Mesenchymal stem cell (in vitro differentiated cells and primary cell): ENCODE results near the gene CATSPERZ.

Experiments
- DNase-seq: peaks from one replicate; pipeline ENCODE4 v3.0.0-alpha.2; 2013
- H2AFZ ChIP-seq: one replicate; pipeline ENCODE4 v1.6.1; 2013; ENCODE audit warnings: low read depth, mild to moderate bottlenecking, control low read depth, inconsistent platforms, low read length, moderate library complexity
- H2AK5ac ChIP-seq: 2 replicates; pipeline ENCODE4 v1.6.1; 2013; ENCODE audit warnings: low read length, moderate library complexity, mild to moderate bottlenecking, inconsistent platforms; ENCODE audit not compliant: severe bottlenecking
- H2BK120ac ChIP-seq: one replicate; pipeline ENCODE4 v1.6.1; 2013; ENCODE audit warnings: low read depth, mild to moderate bottlenecking, inconsistent platforms, low read length, moderate library complexity
- H2BK12ac ChIP-seq, 2 experiments: one replicate each; pipeline ENCODE4 v1.6.1; 2013; ENCODE audit warnings: inconsistent platforms in 2 of 2, low read length in 2 of 2, mild to moderate bottlenecking in 2 of 2, moderate library complexity in 2 of 2, control low read depth in 1 of 2
- H2BK15ac ChIP-seq: one replicate; pipeline ENCODE4 v1.6.1; 2013; ENCODE audit warnings: mild to moderate bottlenecking, low read depth, inconsistent platforms; ENCODE audit not compliant: poor library complexity, severe bottlenecking
- H2BK5ac ChIP-seq: 2 replicates; pipeline ENCODE4 v1.6.1; 2013; ENCODE audit warnings: low read depth, mild to moderate bottlenecking, low read length, control low read depth, inconsistent platforms; ENCODE audit not compliant: poor library complexity, severe bottlenecking
- H3K14ac ChIP-seq, 2 experiments: one replicate each; pipeline ENCODE4 v1.6.1; 2013; ENCODE audit warnings: inconsistent platforms in 2 of 2, low read length in 2 of 2, control low read depth in 1 of 2, mild to moderate bottlenecking in 1 of 2, moderate library complexity in 1 of 2
- H3K18ac ChIP-seq, 2 experiments: one replicate each; pipeline ENCODE4 v1.6.1; 2013; ENCODE audit warnings: inconsistent platforms in 2 of 2, low read length in 2 of 2, control low read depth in 1 of 2, low read depth in 1 of 2, mild to moderate bottlenecking in 1 of 2
- H3K23ac ChIP-seq, 2 experiments: one replicate each; pipeline ENCODE4 v1.6.1; 2013; ENCODE audit warnings: inconsistent platforms in 2 of 2, low read length in 2 of 2, mild to moderate bottlenecking in 2 of 2, moderate library complexity in 2 of 2, control low read depth in 1 of 2
- H3K27ac ChIP-seq: 2 replicates; pipeline ENCODE4 v1.5.1; 2013; ENCODE audit warnings: mild to moderate bottlenecking, moderate library complexity, low read length, control low read depth, inconsistent platforms; ENCODE audit not compliant: poor library complexity, severe bottlenecking
- H3K27me3 ChIP-seq, 2 experiments: 2 replicates each; pipeline versions ENCODE4 v1.6.1 to v1.7.0; 2013; ENCODE audit warnings: low read length in 2 of 2, mild to moderate bottlenecking in 2 of 2, moderate library complexity in 2 of 2, control low read depth in 1 of 2, inconsistent platforms in 1 of 2; ENCODE audit not compliant: control insufficient read depth in 1 of 2, insufficient read depth in 1 of 2
- H3K36me3 ChIP-seq, 2 experiments: 2 replicates each; pipeline versions ENCODE4 v1.6.1 to v1.7.0; 2013; ENCODE audit warnings: low read length in 2 of 2, control low read depth in 1 of 2, inconsistent platforms in 1 of 2, low read depth in 1 of 2, mild to moderate bottlenecking in 1 of 2; ENCODE audit not compliant: insufficient read depth in 2 of 2, control insufficient read depth in 1 of 2
- H3K4ac ChIP-seq, 2 experiments: one replicate each; pipeline ENCODE4 v1.6.1; 2013; ENCODE audit warnings: inconsistent platforms in 2 of 2, low read length in 2 of 2, mild to moderate bottlenecking in 2 of 2, moderate library complexity in 2 of 2, control low read depth in 1 of 2, low read depth in 1 of 2
- H3K4me1 ChIP-seq: 2 replicates; pipeline ENCODE4 v1.6.1; 2013; ENCODE audit warnings: low read depth, low read length, control low read depth; ENCODE audit not compliant: control insufficient read depth, insufficient read depth
- H3K4me2 ChIP-seq: 2 replicates; pipeline ENCODE4 v1.6.1; 2013; ENCODE audit warnings: low read length, mild to moderate bottlenecking, inconsistent platforms; ENCODE audit not compliant: poor library complexity, severe bottlenecking
- H3K4me3 ChIP-seq, 2 experiments: 2 replicates each; pipeline versions ENCODE4 v1.5.1 to v1.7.0; 2013; ENCODE audit warnings: low read length in 2 of 2, mild to moderate bottlenecking in 2 of 2, control low read depth in 1 of 2, low read depth in 1 of 2; ENCODE audit not compliant: insufficient read depth in 1 of 2
- H3K79me1 ChIP-seq: replicated peaks from 2 replicates; pipeline ENCODE4 v1.6.1; 2013; ENCODE audit warnings: mild to moderate bottlenecking, control low read depth, low read length, inconsistent platforms; ENCODE audit not compliant: poor library complexity, severe bottlenecking
- H3K9ac ChIP-seq: 2 replicates; pipeline ENCODE4 v1.7.0; 2013; ENCODE audit warnings: mild to moderate bottlenecking, low read length, moderate library complexity
- H3K9me3 ChIP-seq: 2 replicates; pipeline ENCODE4 v1.7.0; 2013; ENCODE audit warnings: mild to moderate bottlenecking, low read length; ENCODE audit not compliant: control insufficient read depth
- H4K8ac ChIP-seq: one replicate; pipeline ENCODE4 v1.6.1; 2013; ENCODE audit warnings: inconsistent platforms, mild to moderate bottlenecking, low read length, moderate library complexity
- H4K91ac ChIP-seq: one replicate; pipeline ENCODE4 v1.6.1; 2013; ENCODE audit warnings: mild to moderate bottlenecking, low read length, inconsistent platforms
- WGBS: methylation state at CpG from one replicate; pipeline ENCODE4 v1.1.7; 2013; ENCODE audit warnings: mixed read lengths; 5-methylcytosine and 5-hydroxymethylcytosine counted together

CATSPERZ gene

DNA sequence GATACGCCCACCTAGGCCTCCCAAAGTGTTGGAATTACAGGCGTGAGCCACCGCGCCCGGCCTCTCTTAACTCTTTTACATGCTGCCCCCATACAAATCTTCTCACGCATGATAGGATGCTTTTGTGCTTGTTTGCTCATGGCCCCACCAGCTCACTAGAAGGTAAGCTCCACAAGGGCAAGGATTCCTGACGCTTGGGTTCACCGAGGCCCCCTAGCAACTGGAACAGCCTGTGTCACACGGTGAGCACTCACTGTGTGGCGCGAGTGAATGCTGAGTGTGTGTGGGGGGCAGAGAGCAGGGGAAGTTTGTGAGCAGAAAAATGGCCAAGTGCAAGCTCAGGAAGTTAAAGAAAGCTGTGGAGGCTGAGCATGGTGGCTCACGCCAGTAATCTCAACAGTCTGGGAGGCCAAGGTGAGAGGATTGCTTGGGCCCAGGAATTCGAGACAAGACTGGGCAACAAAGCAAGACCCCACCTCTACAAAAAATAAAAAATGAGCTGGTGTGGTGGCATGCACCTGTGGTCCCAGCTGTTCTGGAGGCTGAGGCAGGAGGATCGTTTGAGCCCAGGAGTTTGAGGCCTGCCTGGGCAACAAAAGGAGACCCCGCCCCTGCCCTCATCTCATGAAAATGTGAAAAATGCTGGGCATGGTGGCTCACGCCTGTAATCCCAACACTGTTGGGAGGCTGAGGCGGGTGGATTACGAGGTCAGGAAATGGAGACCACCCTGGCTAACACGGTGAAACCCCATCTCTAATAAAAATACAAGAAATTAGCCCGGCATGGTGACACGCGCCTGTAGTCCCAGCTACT lies 18.0 kb upstream of the CATSPERZ start:
- 96% methylated on average over 21 of the region's 22 CpGs for WGBS
- no peak for DNase-seq

DNA sequence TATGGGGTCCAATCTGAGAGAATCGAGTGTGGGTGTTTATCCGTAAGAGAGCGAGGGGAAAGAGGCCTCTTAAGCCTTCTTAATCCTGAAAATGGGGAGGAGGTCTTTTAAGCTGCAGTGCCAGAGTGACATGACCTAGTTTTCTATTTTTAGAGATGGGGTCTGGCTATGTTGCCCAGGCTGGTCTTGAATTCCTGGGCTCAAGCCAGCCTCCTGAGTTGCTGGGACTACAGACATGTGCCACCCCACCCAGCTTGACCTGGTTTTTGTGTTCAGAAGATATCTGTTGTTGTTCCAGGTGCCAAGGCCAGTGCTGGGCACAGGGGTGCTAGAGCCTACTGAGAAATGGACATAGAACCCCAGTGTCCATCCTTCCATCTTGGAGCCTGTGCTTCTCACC lies 17.1 kb upstream of the CATSPERZ start:
- Histone ChIP-seq H2BK120ac (no peak overlapping the region), H3K36me3 (peaks cover 29 to 41% of the 10 kb centered on the region in 2 experiments), H3K27me3 (no peaks in the 10 kb centered on the region), H4K8ac (peak overlapping the region; percentile 47), H3K9ac (peak overlapping the region; percentile 97), H2BK12ac (no peak overlapping the region), H3K4me3 (peak overlapping the region in 1 of 2 experiments; percentile 97), H2BK15ac (no peak overlapping the region), H3K9me3 (no peaks in the 10 kb centered on the region), H3K27ac (no peak overlapping the region), H3K4me2 (no peak overlapping the region), H3K4me1 (peaks cover 24% of the 10 kb centered on the region), H3K14ac (no peak overlapping the region), H3K18ac (no peak overlapping the region), H4K91ac (no peak overlapping the region), H3K79me1 (peaks cover 50% of the 10 kb centered on the region), H2BK5ac (no peak overlapping the region), H3K4ac (peak overlapping the region in 1 of 2 experiments; percentile 5), H2AK5ac (peak overlapping the region; percentile 17), H2AFZ (no peak overlapping the region), H3K23ac (peak overlapping the region in 1 of 2 experiments; percentile 10)
- WGBS: 93% methylated on average over 3 of the region's 3 CpGs
- no peak for DNase-seq

More for the DNA sequence above, 18.0 kb upstream of the CATSPERZ start:
- Histone ChIP-seq H3K27me3 (no peaks in the 10 kb centered on the region), H4K8ac (peak overlapping the region; percentile 9), H3K4me3 (no peak overlapping the region), H3K4me1 (peaks cover 22% of the 10 kb centered on the region), H2BK12ac (no peak overlapping the region), H2AFZ (no peak overlapping the region), H2BK15ac (no peak overlapping the region), H3K23ac (no peak overlapping the region), H3K18ac (no peak overlapping the region), H3K36me3 (peaks cover 32 to 37% of the 10 kb centered on the region in 2 experiments), H4K91ac (peak overlapping the region; percentile 8), H3K9me3 (no peaks in the 10 kb centered on the region), H3K14ac (no peak overlapping the region), H2BK120ac (no peak overlapping the region), H2AK5ac (no peak overlapping the region), H3K27ac (no peak overlapping the region), H2BK5ac (no peak overlapping the region), H3K4ac (no peak overlapping the region), H3K4me2 (no peak overlapping the region), H3K9ac (no peak overlapping the region), H3K79me1 (peaks cover 42% of the 10 kb centered on the region)

DNA sequence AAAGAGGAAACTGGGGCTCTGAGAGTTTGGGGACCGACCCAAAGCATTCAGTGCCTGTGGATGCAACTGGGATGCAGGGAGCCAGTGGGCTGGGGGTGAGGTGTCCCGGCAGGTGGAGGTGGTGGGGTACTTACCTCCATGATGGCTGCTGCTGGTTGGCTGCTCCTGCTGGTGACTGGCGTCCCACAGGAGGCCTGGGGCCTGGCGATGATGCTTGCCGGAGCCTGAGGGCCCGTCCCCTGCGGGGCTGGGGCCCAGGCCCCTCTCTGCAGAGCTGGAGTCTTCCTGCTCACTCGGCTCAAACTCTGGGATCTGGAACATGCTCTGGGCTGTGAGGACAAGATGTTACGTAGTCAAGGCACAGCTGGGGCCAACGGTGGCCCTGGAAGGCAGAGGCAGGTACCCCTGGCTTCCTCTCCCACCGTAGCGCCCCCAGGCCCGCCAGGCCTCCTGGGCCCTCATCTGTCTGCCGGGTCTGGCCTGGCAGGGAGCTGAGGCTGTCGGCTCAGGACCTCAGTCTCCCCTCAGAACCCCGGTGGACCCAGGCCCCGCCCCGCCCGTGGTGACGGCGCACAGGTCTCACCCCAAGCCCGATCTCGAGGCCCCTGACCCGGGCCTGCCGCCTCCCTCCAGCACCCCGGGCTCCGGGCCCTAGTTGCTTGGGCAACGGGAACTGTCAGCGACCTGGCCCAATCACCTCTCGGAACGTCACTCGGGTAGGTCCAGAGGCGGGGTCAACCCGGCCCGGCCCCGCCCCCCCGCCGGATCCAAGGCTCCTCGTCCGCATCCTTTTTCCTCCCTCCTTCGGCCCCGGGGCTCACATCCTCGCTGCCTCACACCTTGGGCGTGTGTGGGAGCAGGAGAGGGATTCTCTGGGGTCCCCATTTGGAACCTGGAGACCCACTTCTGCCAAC lies 15.9 kb upstream of the CATSPERZ start, which contains the start of gene BAD:
Gene BAD (minus strand): TSS at position 618 of the 914 bp plus-strand sequence. CDS start 297 bp downstream, at position 321.
- Histone ChIP-seq H2AK5ac (peak within 1 kb of the TSS; percentile 17), H3K14ac (peak within 1 kb of the TSS; percentile 5 to 98), H3K18ac (peak within 1 kb of the TSS; percentile 81 to 100), H3K36me3 (peaks cover 19 to 40% of the 10 kb centered on the region in 2 experiments), H2BK12ac (peak within 1 kb of the TSS; percentile 56 to 85), H3K9ac (peak within 1 kb of the TSS; percentile 97), H2BK5ac (peak within 1 kb of the TSS; percentile 53), H3K27ac (peak within 1 kb of the TSS; percentile 86), H3K27me3 (no peaks in the 10 kb centered on the region), H3K23ac (peak within 1 kb of the TSS in 1 of 2 experiments; percentile 87), H3K4me1 (peaks cover 26% of the 10 kb centered on the region), H3K4me3 (peak within 1 kb of the TSS; percentile 83 to 97), H4K91ac (peak within 1 kb of the TSS; percentile 85), H4K8ac (peak within 1 kb of the TSS; percentile 92), H3K9me3 (no peaks in the 10 kb centered on the region), H3K4ac (peak within 1 kb of the TSS; percentile 73 to 97), H3K79me1 (peaks cover 46% of the 10 kb centered on the region), H2BK15ac (peak within 1 kb of the TSS; percentile 61), H2BK120ac (no peak within 1 kb of the TSS), H3K4me2 (peak within 1 kb of the TSS; percentile 98), H2AFZ (peak within 1 kb of the TSS; percentile 80)
- 7% methylated on average over 34 of the region's 44 CpGs for WGBS
- peak; percentile 95 for DNase-seq
